HUES64 (cell line): Measurements from ENCODE around the gene PER1.

Experiments used
- H3K27ac ChIP-seq: 2 replicates; pipeline ENCODE4 v1.7.0; 2013; ENCODE audit warnings: low read depth, low read length, inconsistent platforms
- H3K27me3 ChIP-seq: 2 replicates; pipeline ENCODE4 v1.6.1; 2013; ENCODE audit warnings: mild to moderate bottlenecking, low read length; ENCODE audit not compliant: insufficient read depth
- H3K36me3 ChIP-seq: 2 replicates; pipeline ENCODE4 v1.6.1; 2013; ENCODE audit warnings: mild to moderate bottlenecking, low read length; ENCODE audit not compliant: insufficient read depth
- H3K4me1 ChIP-seq: 2 replicates; pipeline ENCODE4 v1.6.1; 2013; ENCODE audit warnings: mild to moderate bottlenecking, low read length, moderate library complexity; ENCODE audit not compliant: insufficient read depth
- H3K4me3 ChIP-seq: 2 replicates; pipeline ENCODE4 v1.5.1; 2013; ENCODE audit warnings: mild to moderate bottlenecking, low read length, moderate library complexity
- H3K9ac ChIP-seq: 2 replicates; pipeline ENCODE4 v1.6.1; 2013; ENCODE audit warnings: mild to moderate bottlenecking, low read depth, low read length
- H3K9me3 ChIP-seq: 2 replicates; pipeline ENCODE4 v1.6.1; 2013; ENCODE audit warnings: low read depth, low read length; ENCODE audit not compliant: insufficient read depth
- WGBS: fragments of 150-250, 120-280 bp; methylation state at CpG from one replicate; pipeline ENCODE4 v1.1.7; 2013; ENCODE audit warnings: missing lambda C conversion rate; 5-methylcytosine and 5-hydroxymethylcytosine counted together

PER1 gene

DNA sequence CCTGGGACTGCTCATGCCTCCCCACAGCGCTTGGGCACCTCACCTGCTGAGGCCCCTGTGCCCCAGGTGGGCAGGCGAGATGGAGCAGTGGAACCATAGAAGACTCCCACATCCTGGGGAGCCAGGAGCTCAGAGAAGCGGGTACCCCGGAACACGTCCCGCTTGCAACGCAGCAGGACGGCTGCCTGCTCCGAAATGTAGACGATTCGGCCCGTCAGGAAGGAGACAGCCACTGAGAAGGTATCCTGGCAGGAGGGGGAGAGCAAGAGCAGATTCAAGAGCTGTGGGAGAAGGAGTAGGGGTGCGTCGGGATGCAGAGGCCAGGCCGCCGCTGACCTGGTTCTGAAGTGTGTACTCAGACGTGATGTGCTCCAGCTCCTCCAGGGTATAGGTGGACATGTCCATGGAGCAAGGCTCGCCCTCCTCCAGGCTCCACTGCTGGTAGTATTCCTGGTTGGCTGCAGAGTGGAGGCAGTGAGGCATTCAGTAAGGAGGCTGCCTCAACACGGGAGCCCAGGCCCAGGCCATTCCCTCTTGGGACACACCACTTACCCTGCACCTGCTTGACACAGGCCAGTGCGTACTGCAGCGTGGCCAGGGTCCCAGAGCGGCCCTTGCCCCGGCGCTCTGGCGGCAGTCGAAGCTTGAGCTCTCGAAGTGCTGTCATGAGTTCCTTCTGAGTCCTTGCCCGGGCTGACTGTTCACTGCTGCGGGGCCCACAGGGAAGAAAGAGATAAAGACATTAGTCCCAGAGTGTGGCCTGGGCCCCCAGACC, 2.6 kb downstream of the PER1 start:
- H3K27ac ChIP-seq = no peak overlapping the region
- no peak overlapping the region for H3K9ac ChIP-seq
- 95% methylated on average over 29 of the region's 29 CpGs for WGBS
- H3K27me3 ChIP-seq = no peaks in the 10 kb centered on the region
- no peak overlapping the region for H3K4me3 ChIP-seq
- H3K4me1 ChIP-seq = peaks cover 18% of the 10 kb centered on the region
- no peaks in the 10 kb centered on the region for H3K9me3 ChIP-seq
- H3K36me3 ChIP-seq = peaks cover 48% of the 10 kb centered on the region

DNA sequence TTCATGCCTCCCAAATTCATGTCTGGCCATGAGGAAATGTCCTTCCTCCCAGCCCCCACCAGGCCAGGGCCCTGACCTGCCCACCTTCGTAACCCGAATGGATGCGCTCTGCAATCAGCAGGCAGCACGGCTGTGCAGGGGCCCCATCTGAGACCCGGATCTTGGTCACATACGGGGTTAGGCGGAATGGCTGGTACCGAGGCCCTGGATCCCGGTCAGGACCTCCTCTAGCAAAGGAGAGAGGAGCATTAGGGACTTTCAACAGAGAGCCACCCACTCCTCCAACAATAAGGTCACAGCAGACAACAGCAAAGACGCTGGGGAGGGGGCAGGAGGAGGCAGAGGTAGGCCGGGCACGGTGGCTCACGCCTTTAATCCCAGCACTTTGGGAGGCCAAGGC, 3.6 kb downstream of the PER1 start:
- Histone ChIP-seq H3K4me3 (no peak overlapping the region), H3K36me3 (peaks cover 55% of the 10 kb centered on the region), H3K27me3 (no peaks in the 10 kb centered on the region), H3K4me1 (peaks cover 12% of the 10 kb centered on the region), H3K27ac (no peak overlapping the region), H3K9ac (no peak overlapping the region), H3K9me3 (no peaks in the 10 kb centered on the region)
- WGBS = 98% methylated on average over 13 of the region's 13 CpGs

DNA sequence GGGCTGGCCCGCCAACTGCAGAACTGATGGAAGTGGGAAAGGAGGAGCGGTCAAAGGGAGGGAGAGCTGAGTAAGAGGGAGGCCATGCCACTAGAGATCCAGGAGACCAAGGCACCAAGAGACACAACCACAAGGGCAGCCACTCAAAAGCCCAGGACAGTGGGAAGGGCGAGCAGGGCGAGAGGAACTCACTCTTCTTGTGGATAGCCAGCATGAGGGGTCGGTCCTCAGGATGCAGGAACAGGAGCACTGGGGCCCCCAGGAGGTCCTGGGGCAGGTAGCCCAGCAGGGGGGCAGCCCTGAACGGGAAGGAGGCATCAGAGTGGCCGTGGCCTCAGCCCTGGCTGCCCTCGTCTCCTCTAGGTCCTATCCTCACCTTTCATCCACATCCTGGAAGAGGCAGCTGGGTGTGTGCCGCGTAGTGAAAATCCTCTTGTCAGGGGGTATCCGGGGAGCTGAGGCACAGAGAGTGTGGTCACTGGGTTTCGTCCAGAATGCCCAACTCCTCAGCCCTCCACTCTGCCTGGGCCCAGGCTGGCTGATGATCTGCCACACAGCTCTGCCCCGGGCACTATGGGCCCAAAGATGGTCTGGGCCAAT, 4.3 kb downstream of the PER1 start:
- Histone ChIP-seq H3K9me3 (no peaks in the 10 kb centered on the region), H3K9ac (no peak overlapping the region), H3K27ac (no peak overlapping the region), H3K27me3 (no peaks in the 10 kb centered on the region), H3K4me1 (peaks cover 8% of the 10 kb centered on the region), H3K4me3 (no peak overlapping the region), H3K36me3 (peaks cover 55% of the 10 kb centered on the region)
- WGBS = 91% methylated on average over 13 of the region's 13 CpGs

DNA sequence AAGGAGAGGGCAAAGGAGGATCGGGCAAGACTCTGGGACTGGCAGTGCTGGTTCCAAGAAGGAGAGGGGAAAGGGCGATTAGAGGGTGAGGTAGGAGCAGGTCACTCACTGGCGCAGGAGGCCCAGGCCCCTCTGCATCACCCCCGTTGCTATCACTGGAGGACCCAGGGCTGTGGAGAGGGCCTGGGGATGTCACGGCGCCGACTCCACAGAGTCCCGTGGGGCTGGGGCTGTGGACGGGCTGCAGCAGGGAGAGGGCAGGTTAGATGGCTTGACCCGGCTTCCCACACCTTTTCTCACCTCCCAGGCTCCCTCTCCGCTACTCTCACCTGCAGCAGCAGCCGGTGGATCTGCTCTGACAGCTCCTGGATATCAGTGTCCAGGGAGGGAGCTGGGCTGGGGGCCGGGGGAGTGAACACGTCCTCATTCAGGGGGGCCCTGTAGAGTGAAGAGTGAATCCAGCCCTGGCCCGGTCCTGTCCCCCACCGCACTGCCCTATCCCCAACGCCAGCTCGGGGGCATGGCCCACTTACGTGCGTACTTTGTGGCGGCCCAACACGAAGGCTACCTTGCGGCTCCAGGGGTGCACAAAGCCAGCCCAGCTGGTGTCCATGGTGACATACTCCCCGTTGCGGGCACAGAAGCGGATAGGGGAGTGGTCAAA, 4.9 kb downstream of the PER1 start:
- peaks cover 4% of the 10 kb centered on the region for H3K4me1 ChIP-seq
- H3K36me3 ChIP-seq = peaks cover 61% of the 10 kb centered on the region
- 96% methylated on average over 25 of the region's 26 CpGs for WGBS
- H3K27ac ChIP-seq = no peak overlapping the region
- no peaks in the 10 kb centered on the region for H3K9me3 ChIP-seq
- H3K4me3 ChIP-seq = no peak overlapping the region
- no peaks in the 10 kb centered on the region for H3K27me3 ChIP-seq
- H3K9ac ChIP-seq = no peak overlapping the region

DNA sequence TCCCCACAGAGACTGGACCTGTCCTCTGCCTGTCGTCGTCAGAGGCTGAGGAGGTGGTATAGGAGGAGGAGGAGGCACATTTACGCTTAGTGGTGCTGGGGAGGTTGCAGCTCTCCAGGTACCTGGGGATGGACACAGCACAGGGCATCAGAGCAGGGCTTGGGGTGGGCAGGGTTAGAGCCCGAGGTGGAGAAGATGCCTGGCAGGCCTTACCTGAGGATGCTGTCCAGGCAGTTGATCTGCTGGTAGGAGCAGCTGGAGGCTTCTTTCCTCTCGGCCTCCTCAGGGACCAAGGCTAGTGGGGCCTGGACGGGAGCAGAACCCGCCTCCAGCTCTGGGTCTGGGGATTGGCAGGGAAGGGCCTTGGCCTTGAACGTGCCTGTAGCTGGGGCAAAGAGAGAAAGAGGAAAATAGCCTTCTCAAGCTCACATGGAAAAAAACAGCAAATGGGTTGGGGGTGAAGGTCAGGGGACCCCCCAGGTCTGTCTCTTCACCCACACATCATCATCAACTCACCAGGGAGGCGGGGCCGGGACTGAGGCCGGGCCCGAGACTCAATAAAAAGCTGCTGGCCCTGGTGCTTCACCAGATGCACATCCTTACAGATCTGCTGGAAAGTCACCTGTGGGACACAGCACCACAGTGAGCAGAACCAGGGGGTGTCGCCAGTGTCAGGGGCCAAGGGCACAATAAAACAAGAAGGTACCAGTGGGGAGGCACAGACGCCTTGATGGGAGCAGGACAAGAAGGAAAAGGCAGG, 5.6 kb downstream of the PER1 start:
- 95% methylated on average over 14 of the region's 14 CpGs for WGBS
- no peaks in the 10 kb centered on the region for H3K27me3 ChIP-seq
- no peak overlapping the region for H3K4me3 ChIP-seq
- no peaks in the 10 kb centered on the region for H3K9me3 ChIP-seq
- H3K36me3 ChIP-seq = peaks cover 67% of the 10 kb centered on the region
- H3K27ac ChIP-seq = no peak overlapping the region
- no peak overlapping the region for H3K9ac ChIP-seq
- peaks cover 4% of the 10 kb centered on the region for H3K4me1 ChIP-seq

DNA sequence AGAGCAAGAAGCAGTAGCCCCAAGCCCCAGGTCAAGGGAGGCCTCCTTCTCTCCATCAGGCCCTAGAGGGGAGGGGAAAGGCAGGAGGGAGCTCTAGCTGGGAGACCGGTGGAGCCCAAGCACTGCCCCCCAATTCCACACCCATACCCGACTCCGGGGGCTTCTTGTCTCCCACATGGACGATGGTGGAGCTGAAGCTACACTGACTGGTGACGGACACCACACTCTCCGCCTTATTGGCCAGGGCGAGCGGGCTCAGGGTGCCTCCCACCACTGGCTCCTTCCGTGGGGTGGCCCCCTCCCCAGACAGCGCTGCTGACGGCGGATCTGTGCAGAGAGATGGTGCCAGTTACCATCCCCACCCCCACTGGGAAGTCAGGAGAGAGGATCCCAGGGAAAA, 6.4 kb downstream of the PER1 start:
- peaks cover 74% of the 10 kb centered on the region for H3K36me3 ChIP-seq
- no peak overlapping the region for H3K9ac ChIP-seq
- no peak overlapping the region for H3K27ac ChIP-seq
- WGBS = 96% methylated on average over 12 of the region's 12 CpGs
- H3K4me3 ChIP-seq = no peak overlapping the region
- H3K4me1 ChIP-seq = peaks cover 1% of the 10 kb centered on the region
- no peaks in the 10 kb centered on the region for H3K9me3 ChIP-seq
- H3K27me3 ChIP-seq = no peaks in the 10 kb centered on the region

DNA sequence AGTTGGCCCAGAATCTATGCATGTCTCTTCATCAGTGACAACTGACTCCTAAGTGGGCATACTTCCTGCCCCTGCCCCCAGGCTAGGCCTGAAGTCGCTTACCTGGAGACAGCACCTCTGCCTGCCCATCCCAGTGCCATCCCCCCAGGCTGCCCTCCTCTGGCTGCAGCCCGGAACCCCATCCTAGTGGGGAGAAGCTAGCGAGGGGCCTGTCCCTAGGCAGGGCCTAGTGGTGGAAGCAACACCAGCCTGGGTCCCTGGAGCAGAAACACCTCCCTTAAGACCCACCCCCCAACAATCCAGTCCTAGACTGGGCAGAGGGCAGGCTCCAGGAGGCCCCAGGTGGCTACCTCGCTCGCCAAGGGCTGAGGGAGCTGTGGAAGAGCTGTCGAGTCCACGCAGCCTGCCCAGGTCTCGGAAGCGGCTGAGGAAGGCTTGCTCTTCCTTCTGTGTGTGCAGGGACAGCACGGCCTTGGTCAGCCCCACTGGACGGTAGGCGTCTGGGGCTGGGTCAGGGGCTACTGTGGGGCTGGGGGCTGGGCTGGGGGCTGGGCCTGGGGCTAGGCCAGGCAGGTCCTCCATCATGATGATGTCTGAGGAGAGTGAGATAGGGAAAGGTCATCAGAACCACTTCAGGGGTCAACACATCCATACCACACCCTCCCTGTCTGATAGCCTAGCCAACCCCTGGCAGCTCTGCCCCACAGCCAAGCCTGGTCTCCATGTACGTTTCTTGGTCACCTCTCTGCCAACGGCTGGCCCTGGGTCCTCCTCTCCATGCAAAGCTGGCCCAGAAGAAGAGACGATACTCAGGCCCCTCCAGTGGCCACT, 7.6 kb downstream of the PER1 start:
- no peak overlapping the region for H3K27ac ChIP-seq
- peaks cover 75% of the 10 kb centered on the region for H3K36me3 ChIP-seq
- no peaks in the 10 kb centered on the region for H3K27me3 ChIP-seq
- H3K4me1 ChIP-seq = no peaks in the 10 kb centered on the region
- no peak overlapping the region for H3K9ac ChIP-seq
- H3K9me3 ChIP-seq = no peaks in the 10 kb centered on the region
- no peak overlapping the region for H3K4me3 ChIP-seq
- 94% methylated on average over 15 of the region's 15 CpGs for WGBS

DNA sequence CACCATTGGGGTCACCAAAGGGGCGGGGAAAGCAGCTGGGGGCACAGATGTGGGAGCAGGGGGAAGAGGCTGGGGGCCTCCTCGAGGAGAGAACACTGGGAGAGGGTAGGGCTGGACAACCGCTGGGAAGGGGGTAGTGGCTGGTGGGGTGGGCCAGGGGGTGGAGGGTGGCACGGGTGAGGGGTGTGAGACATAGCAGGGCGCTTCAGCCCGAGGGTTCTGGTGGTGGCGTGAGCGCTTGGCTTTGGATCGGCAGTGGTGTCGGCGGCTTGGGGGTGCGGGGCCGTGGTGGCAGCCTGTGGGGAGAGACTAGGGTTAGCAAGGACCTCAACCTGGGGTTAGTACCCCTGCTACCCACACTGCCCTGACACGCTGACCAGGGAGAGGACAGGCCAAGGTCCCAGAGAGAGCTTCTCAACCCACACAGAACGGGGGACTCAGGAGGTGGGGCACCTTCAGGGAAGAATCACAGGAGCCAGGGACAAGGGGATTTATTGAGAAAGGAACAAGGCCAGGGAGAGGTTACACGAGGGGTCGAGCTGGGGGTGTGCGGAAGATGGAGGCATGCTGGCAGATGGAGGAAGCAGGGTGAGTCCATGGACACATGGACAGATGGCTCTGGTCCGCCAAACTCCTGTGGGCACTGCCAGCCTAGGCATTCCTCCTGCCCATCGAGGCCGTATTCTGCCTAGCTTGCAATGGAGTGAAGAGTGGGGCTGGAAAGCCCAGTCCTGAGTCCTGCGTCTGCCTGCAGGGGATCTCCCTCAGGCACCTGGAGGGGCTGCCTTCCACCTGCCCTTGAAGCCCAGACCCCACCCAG, 8.4 kb downstream of the PER1 start:
- whole genome bisulfite sequencing = 94% methylated on average over 22 of the region's 22 CpGs
- no peak overlapping the region for H3K4me3 ChIP-seq
- H3K9ac ChIP-seq = no peak overlapping the region
- H3K27me3 ChIP-seq = no peaks in the 10 kb centered on the region
- H3K27ac ChIP-seq = no peak overlapping the region
- peaks cover 69% of the 10 kb centered on the region for H3K36me3 ChIP-seq
- no peaks in the 10 kb centered on the region for H3K9me3 ChIP-seq
- H3K4me1 ChIP-seq = no peaks in the 10 kb centered on the region

DNA sequence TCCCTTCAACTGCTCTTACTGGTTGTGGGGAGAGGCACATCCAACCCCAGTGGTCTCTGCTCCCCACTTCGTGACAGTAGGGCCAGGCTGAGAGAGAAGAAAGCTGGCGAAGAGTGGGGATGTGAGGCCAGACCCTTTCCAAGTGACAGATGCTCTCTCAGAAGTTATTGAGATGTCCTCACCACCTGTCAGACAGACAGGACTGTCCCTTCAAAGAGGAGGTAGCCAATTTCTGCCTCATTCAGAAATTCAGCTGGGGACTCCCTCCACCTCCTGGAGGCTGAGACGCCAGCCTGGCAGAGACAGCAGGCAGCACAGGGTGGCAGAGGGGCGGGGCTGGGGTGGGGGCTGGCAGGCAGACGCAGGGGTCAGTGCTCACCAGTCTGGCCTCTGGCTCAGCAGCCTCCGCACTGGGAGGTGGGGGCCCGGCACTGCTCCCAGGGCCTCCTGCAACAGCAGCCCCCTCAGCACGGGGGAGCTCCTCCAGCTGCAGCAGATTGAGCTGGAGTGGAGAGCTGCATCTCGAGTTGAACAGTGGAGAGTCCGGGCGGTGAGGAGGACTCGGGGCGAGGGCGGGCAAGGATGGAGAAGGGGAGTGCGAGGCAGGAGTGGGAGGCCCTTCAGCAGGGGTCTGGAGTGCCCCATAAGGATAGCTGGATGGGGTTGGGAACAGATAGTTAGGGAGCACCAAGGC, 9.2 kb downstream of the PER1 start:
- Histone ChIP-seq H3K27ac (no peak overlapping the region), H3K9ac (no peak overlapping the region), H3K4me1 (no peaks in the 10 kb centered on the region), H3K27me3 (no peaks in the 10 kb centered on the region), H3K36me3 (peaks cover 63% of the 10 kb centered on the region), H3K4me3 (no peak overlapping the region), H3K9me3 (no peaks in the 10 kb centered on the region)
- 93% methylated on average over 14 of the region's 15 CpGs for WGBS
